HFF-Myc (cell line): ENCODE data around the gene RNF10.
A peak's percentile ranks its signal among the peaks of the same experiment; 100 is the strongest.
"Not testable (repeated sequence)": the region's sequence is repeated elsewhere in the genome, so short reads cannot be mapped to it uniquely, and the experiment has no call there.

ENCODE experiments used
- DNase-seq: peaks from one replicate; pipeline ENCODE4 v3.0.0-alpha.2; 2011; ENCODE audit warnings: low read depth; ENCODE audit errors: extremely low read depth
- H3K4me3 ChIP-seq: replicated peaks from 2 replicates; pipeline ENCODE4 v1.5.1; 2011; ENCODE audit warnings: low read depth, mild to moderate bottlenecking, control low read depth, low read length
- CTCF ChIP-seq: IDR thresholded peaks from 2 replicates; pipeline ENCODE4 v1.5.1; 2012; ENCODE audit warnings: mild to moderate bottlenecking, low read depth, low read length, control low read depth; ENCODE audit errors: missing control alignments

Gene RNF10

GRCh38 chr12:120534203-120534702 is at the start of gene RNF10:
Gene RNF10 (plus strand): TSS chr12:120534356. CDS start chr12:120534812, 456 bp downstream.
- TF ChIP-seq CTCF, result no peak
- H3K4me3 ChIP-seq, result peak within 1 kb of the TSS; percentile 84

GRCh38 chr12:120485961-120486881 is 47.9 kb upstream of the RNF10 start:
- DNase-seq, result no peak
- no peak for TF ChIP-seq CTCF

More at GRCh38 chr12:120534203-120534702, at the start of gene RNF10:
- peak; percentile 80 for DNase-seq

GRCh38 chr12:120487552-120487951 is 46.6 kb upstream of the RNF10 start:
- not testable (repeated sequence) for H3K4me3 ChIP-seq, DNase-seq

More at GRCh38 chr12:120485961-120486881, 47.9 kb upstream of the RNF10 start:
- H3K4me3 ChIP-seq, result no peak overlapping the region

GRCh38 chr12:120488057-120488640 is 46.0 kb upstream of the RNF10 start:
- H3K4me3 ChIP-seq, result no peak overlapping the region
- DNase-seq, result no peak
- no peak for TF ChIP-seq CTCF

- H3K4me3 ChIP-seq, result no peak overlapping the region
- no peak for DNase-seq
- no peak for TF ChIP-seq CTCF
These were observed 45.1 kb upstream of the RNF10 start for GRCh38 chr12:120489018-120489417.

- no peak overlapping the region for H3K4me3 ChIP-seq
- no peak for TF ChIP-seq CTCF
- no peak for DNase-seq
These were observed 43.8 kb upstream of the RNF10 start for GRCh38 chr12:120490325-120490724.
